ENCODE data around the gene LRP2. TPM values are rescaled to one million over a fixed set of nuclear protein-coding genes. Genes with fewer than 3 reads are reported as not detected.
"Not testable (repeated sequence)": the region's sequence is repeated elsewhere in the genome, so short reads cannot be mapped to it uniquely, and the experiment has no call there.

Gene LRP2
- total RNA-seq, 1 donor from 2014 or later = not detected

- ATAC-seq = no peak
Measured at GRCh38 chr2:169300636-169301530, 61.5 kb downstream of the LRP2 start.

GRCh38 chr2:169298007-169298406 is 64.3 kb downstream of the LRP2 start:
- ATAC-seq = no peak

- no peak for ATAC-seq
Measured at GRCh38 chr2:169294001-169294675, 68.2 kb downstream of the LRP2 start.

- no peak for ATAC-seq
Measured at GRCh38 chr2:169291517-169291916, 70.8 kb downstream of the LRP2 start.

GRCh38 chr2:169290433-169290832 is 71.9 kb downstream of the LRP2 start:
- ATAC-seq = no peak

- no peak for ATAC-seq
Measured at GRCh38 chr2:169287666-169288065, 74.7 kb downstream of the LRP2 start.

GRCh38 chr2:169286624-169287231 is 75.6 kb downstream of the LRP2 start:
- no peak for ATAC-seq

- ATAC-seq = no peak
Measured at GRCh38 chr2:169285531-169286235, 76.7 kb downstream of the LRP2 start.

GRCh38 chr2:169280502-169280901 is 81.8 kb downstream of the LRP2 start:
- no peak for ATAC-seq

GRCh38 chr2:169275696-169276444 is 86.5 kb downstream of the LRP2 start:
- no peak for ATAC-seq

GRCh38 chr2:169272010-169272409 is 90.3 kb downstream of the LRP2 start:
- no peak for ATAC-seq

- not testable (repeated sequence) for ATAC-seq
Measured at GRCh38 chr2:169270574-169270973, 91.8 kb downstream of the LRP2 start.

- no peak for ATAC-seq
Measured at GRCh38 chr2:169265591-169265990, 96.7 kb downstream of the LRP2 start.

- no peak for ATAC-seq
Measured at GRCh38 chr2:169260846-169261642, 101.3 kb downstream of the LRP2 start.

GRCh38 chr2:169260246-169260645 is 102.1 kb downstream of the LRP2 start:
- ATAC-seq = no peak

- no peak for ATAC-seq
Measured at GRCh38 chr2:169259402-169259801, 102.9 kb downstream of the LRP2 start.

GRCh38 chr2:169258045-169258601 is 104.2 kb downstream of the LRP2 start:
- ATAC-seq = no peak

- no peak for ATAC-seq
Measured at GRCh38 chr2:169254774-169255173, 107.6 kb downstream of the LRP2 start.

GRCh38 chr2:169247211-169247610 is 115.1 kb downstream of the LRP2 start:
- no peak for ATAC-seq

- no peak for ATAC-seq
Measured at GRCh38 chr2:169240405-169240804, 121.9 kb downstream of the LRP2 start.

- no peak for ATAC-seq
Measured at GRCh38 chr2:169237939-169238338, 124.4 kb downstream of the LRP2 start.
